Measurements from ENCODE around the gene MMP3.
A peak's percentile ranks its signal among the peaks of the same experiment; 100 is the strongest.

MMP3 gene

GRCh38 chr11:102831489-102832440 is 11.6 kb downstream of the MMP3 start:
- no peak for DNase-seq (ENCODE audit: low spot score)

GRCh38 chr11:102831128-102831488 is 12.3 kb downstream of the MMP3 start:
- no peak for DNase-seq (ENCODE audit: low spot score)

- DNase-seq (ENCODE audit: low spot score) = no peak
Measured at GRCh38 chr11:102830001-102830727, 13.2 kb downstream of the MMP3 start.

- DNase-seq (ENCODE audit: low spot score) = no peak
Measured at GRCh38 chr11:102829316-102830000, 14.0 kb downstream of the MMP3 start.

- no peak for DNase-seq (ENCODE audit: low spot score)
Measured at GRCh38 chr11:102824556-102824955, 18.9 kb downstream of the MMP3 start.

- no peak for DNase-seq (ENCODE audit: low spot score)
Measured at GRCh38 chr11:102819491-102819890, 23.9 kb downstream of the MMP3 start.

GRCh38 chr11:102813484-102813883 is 29.9 kb downstream of the MMP3 start:
- DNase-seq (ENCODE audit: low spot score) = no peak

- no peak for DNase-seq (ENCODE audit: low spot score)
Measured at GRCh38 chr11:102812188-102812587, 31.2 kb downstream of the MMP3 start.

- DNase-seq (ENCODE audit: low spot score) = peak; percentile 34
Measured at GRCh38 chr11:102810950-102811660, 32.3 kb downstream of the MMP3 start.

- no peak for DNase-seq (ENCODE audit: low spot score)
Measured at GRCh38 chr11:102809971-102810370, 33.4 kb downstream of the MMP3 start.

GRCh38 chr11:102807921-102808320 is 35.5 kb downstream of the MMP3 start:
- peak; percentile 31 for DNase-seq (ENCODE audit: low spot score)

GRCh38 chr11:102806296-102806695 is 37.1 kb downstream of the MMP3 start:
- DNase-seq (ENCODE audit: low spot score) = no peak

- DNase-seq (ENCODE audit: low spot score) = no peak
Measured at GRCh38 chr11:102802341-102802740, 41.1 kb downstream of the MMP3 start.

GRCh38 chr11:102800767-102801166 is 42.6 kb downstream of the MMP3 start:
- no peak for DNase-seq (ENCODE audit: low spot score)

- DNase-seq (ENCODE audit: low spot score) = no peak
Measured at GRCh38 chr11:102799681-102800340, 43.6 kb downstream of the MMP3 start.

GRCh38 chr11:102798012-102798746 is 45.2 kb downstream of the MMP3 start, which contains the start of gene MMP1:
Gene MMP1 (minus strand): TSS chr11:102798160. CDS start chr11:102798092, 68 bp downstream.
- DNase-seq (ENCODE audit: low spot score) = peak; percentile 14

GRCh38 chr11:102794382-102794781 is 49.0 kb downstream of the MMP3 start:
- peak; percentile 37 for DNase-seq (ENCODE audit: low spot score)

- no peak for DNase-seq (ENCODE audit: low spot score)
Measured at GRCh38 chr11:102793677-102794290, 49.6 kb downstream of the MMP3 start.

- DNase-seq (ENCODE audit: low spot score) = no peak
Measured at GRCh38 chr11:102792604-102793003, 50.8 kb downstream of the MMP3 start.
